ENCODE results near the gene ATAD3C. TPM values are rescaled to one million over a fixed set of nuclear protein-coding genes. Genes with fewer than 3 reads are reported as not detected.
"Not testable (repeated sequence)": the region's sequence is repeated elsewhere in the genome, so short reads cannot be mapped to it uniquely, and the experiment has no call there.

Gene ATAD3C
- total RNA-seq, 1 experiment from 2014 or later = not detected

DNA sequence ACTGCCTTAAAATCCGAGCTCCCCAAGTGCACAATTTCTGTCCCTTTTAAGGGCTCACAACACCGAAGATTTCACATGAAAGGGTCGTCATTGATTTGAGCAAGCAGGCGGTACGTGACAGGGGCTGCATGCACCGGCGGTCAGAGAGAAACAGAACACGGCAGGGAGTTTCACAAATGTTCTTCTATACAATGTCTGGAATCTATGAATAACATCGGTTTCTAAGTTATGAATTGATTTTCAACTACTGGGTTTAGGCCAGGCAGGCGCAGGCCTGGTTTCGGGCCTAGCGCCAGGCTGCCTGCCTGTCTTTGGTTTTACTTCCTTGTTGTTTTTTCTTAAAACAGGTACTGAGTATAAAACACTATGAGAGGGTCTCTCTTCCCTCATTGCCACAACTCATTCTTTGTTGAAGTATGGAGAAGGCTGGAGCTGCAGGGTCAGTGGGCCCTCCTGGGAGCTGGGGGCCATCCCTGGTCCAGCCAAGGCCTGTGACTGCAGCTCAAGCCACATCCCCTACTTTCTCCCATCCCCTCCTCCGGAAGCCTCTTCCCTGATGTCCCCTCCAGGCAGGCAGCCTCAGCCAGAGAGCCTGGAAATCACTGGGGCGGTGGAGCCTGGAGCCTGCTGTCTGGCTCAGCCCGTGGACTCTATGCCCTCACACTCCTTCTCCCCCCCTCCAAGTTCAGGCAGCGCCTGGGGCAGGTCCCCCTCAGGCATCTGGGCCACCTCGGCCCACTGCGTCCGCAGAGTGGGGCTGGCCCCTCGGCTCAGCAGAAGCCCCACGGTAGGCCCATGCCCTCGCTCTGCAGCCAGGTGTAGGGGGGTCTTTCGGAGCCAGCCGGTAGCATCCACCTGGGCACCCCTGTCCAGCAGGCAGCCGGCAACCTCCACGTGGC is 30.8 kb upstream of the ATAD3C start:
- DNase-seq (ENCODE audit: low spot score) = no peak

DNA sequence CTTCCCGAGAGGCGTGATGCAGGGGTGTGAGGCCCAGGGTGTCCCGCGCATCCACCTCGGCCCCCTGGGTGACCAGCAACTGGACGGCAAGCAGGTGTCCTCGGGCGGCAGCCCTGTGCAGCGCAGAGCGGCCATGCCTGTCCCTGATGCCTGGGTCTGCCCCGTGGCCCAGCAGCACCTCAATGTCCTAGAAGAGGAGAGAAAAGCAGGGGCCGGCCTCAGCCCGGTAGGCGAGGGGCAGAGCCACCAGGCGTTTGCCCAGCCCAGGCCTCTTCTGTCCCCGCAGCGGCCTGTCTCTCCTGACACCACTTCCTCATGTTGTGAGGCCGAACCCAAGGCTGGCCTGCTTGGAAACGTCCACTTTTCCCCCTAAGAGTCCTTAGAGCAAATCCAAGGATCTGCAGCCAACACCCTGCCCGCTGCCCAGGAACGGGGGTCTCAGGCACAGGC is 30.1 kb upstream of the ATAD3C start:
- DNase-seq (ENCODE audit: low spot score) = no peak

DNA sequence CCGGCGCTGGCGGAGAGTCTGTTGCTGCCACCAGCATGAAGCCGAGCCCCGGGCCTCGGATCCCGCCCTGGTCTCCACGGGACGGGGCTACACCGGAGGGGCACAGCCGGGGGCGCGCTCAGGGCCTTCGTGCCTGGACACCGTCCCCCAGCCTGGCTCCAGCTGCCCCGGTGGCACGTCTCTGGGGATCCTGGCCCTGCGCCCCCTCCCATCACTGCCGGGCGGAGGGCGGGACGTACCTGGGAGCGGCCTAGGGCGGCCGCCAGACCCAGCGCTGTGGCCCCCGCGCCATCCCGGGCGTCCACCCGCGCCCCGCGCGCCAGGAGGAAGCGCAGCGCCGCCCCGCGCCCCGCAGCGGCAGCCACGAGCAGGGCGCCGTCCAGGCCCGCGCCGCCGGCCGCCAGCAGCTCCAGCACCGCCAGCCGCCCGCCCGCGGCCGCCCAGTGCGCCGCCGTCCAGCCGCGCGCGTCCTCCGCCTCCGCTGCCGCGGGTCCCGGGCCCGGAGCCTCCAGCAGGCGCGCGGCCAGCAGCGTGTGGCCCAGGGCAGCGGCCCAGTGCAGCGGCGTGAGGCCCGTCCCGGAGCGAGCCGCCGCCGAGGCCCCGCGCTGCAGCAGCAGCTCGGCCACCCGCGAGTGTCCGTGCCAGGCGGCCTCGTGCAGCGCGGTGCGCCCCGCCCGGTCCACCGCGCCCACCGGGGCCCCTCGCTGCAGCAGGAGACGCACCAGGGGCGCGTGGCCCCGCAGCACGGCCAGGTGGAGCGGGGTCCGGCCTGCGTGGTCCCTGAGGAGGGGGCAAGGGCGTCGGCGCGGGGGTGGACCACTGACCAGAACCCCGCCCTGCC is 29.5 kb upstream of the ATAD3C start:
- no peak for DNase-seq (ENCODE audit: low spot score)

DNA sequence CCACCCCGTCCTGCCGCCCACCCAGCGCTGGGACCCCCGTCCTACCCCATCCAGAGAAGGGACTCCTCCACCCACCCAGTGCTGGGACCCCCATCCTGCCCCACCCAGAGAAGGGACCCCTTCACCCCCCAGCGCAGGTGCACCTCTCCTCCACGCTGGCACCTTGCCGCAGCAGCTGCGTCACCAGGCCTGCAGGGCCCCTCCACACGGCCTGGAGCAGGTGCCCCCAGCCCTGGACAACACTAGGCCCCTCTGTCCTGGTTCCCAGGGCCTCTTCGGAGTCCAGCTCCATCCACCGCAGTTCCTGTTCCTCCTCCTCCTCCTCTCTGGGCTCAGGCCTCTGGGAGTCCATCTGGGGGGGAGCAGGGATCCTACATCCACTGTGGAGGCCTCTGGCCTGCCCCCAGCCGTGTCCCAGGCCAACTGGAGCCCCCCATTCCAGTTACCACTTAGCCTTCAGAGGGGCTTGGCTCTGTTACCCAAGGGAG is 28.8 kb upstream of the ATAD3C start:
- no peak for DNase-seq (ENCODE audit: low spot score)

DNA sequence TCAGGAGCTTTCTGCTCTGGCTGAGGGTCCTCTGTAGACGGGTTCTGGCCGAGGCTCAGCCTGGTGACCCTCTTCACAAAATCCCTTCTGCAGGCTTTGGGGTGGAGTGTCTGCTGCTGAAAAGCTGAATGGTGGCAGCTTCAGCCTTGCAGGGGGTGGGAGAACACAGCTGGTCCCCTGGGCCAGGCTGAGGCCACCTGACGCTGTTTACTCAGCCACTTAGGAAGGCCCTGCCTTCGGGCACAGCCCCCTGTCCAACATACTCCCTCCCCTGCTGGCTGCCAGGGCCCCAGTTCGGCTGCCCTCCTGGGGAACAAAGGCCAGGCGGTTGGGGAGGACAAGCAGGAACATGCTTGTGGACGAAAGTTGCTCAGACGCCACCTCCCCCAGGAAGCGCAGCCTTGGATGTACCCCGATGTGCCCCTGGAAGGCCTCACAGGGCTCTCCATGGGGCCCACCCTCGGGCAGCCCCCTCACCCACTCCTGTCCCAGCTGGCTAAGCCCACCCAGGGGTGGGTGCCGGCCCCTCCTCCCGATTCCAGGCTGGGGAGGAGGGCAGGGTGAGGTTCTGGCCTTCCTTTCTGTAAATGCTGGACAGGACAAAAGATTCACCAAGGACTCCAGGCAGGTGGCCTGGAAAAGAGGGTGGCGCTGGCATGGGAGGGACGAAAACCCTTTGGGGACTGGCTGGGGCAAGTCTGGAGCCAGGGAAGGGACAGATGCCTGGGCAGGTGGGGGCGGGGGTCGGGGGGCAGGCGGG is 28.2 kb upstream of the ATAD3C start, which contains the start of gene ANKRD65:
ANKRD65 (minus strand) TSS at position 130 of the 760 bp plus-strand sequence. CDS start 271 bp downstream, outside the sequence.
- DNase-seq (ENCODE audit: low spot score) = no peak

DNA sequence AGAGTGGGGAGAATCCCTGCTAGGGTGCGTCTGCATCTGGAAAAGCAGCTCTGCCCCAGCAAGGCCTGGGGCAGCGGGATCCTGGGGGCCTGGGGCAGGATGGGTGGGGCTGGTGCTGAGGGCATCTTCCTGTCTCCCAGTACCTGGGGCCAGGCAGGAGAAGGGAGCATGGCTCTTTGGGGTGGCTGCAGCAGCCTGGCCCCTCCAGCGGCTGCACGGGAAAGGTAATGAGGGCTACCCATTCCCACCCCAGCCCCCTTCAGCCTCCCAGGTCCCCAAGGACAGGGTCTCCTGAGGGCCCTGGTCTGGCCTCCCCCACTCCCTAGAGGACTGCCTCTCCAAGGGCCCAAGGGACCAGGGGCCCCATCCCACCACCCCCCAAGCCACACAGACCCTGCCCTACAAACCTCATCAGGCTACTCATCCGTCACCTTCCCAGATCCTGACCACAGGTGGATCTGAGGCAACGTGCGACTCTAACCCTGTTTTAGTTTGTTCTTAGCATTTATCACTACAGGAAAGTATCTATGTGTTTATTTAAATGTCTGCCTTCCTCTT is 27.5 kb upstream of the ATAD3C start:
- DNase-seq (ENCODE audit: low spot score) = no peak

DNA sequence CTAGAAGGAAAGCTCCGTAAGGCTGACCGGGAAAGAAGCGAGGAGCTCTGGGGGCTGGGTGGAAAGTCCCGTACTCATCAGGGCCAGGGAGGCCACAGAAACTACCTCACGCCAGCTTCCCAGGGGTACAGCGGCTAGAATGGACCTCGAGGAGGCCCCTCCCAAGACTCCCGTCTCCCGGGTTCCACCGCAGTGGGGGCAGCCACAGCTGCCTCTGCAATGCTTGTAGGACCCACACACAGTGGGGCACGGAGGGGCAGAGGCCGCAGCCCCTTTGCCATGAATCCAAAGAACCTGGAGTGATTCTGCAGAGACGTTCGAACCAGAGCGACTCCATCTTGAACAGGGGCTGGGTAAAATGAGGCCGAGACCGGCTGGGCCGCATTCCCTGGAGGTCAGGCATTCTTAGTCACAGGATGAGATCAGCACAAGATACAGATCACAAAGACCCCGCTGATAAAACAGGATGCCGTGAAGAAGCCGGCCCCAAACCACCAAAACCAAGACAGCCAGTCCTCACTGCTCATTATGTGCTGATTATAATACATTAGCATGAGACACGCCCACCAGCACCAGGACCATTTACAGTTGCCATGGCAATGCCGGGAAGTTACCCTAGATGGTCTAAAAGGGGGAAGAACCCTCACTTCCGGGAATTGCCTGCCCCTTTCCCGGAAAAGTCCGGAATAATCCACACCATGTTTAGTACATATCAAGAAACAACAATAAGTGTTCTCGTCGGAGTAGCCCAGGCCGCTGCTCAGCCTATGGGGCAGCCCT is 26.8 kb upstream of the ATAD3C start:
- DNase-seq (ENCODE audit: low spot score) = no peak

DNA sequence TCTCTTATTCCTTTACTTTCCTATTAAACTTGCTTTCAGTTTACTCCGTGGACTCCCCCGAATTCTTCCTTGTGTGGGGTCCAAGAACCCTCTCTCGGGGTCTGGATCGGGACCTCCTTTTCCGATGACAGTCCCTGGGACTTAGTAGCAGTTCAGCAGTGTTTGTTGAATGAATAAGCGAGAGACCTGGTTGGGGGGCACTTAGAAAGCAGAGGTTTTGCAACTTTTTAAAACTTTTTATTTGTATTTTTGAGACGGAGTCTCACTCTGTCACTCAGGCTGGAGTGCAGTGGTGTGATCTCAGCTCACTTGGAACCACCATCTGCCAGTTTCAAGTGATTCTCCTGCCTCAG is 26.3 kb upstream of the ATAD3C start:
- no peak for DNase-seq (ENCODE audit: low spot score)

DNA sequence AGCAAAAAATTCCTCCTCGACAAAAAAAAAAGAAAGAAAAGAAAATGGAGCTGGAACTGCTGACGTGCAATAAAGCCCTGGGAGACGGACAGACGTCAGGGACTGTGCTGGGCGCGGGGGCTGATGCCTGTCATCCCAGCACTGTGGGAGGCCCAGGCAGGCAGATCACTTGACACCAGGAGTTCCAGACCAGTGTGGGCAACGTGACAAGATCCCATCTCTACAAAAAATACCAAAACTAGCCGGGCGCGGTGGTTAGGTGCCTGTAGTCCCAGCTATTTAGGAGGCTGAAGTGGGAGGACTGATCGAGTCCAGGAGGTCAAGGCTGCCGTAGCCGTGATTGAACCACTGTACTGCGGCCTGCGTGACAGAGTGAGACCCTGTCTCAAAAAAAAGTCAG is 24.8 kb upstream of the ATAD3C start:
- DNase-seq (ENCODE audit: low spot score) = no peak

DNA sequence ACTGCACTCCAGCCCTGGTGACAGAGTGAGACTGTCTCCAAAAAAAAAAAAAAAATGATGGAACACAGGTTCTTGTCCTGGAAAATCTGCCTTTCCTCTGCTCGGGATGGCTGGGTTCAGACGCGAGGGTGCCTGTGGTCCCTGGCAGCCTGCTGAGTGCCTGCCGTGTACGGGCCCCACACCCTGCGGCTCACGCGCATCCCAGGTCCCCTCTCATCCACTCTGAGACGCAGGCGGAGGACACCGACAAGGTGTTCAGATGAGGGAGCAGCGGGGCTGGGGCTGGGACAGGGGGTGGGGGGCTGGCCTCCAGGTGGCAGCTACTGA is 24.1 kb upstream of the ATAD3C start:
- no peak for DNase-seq (ENCODE audit: low spot score)

DNA sequence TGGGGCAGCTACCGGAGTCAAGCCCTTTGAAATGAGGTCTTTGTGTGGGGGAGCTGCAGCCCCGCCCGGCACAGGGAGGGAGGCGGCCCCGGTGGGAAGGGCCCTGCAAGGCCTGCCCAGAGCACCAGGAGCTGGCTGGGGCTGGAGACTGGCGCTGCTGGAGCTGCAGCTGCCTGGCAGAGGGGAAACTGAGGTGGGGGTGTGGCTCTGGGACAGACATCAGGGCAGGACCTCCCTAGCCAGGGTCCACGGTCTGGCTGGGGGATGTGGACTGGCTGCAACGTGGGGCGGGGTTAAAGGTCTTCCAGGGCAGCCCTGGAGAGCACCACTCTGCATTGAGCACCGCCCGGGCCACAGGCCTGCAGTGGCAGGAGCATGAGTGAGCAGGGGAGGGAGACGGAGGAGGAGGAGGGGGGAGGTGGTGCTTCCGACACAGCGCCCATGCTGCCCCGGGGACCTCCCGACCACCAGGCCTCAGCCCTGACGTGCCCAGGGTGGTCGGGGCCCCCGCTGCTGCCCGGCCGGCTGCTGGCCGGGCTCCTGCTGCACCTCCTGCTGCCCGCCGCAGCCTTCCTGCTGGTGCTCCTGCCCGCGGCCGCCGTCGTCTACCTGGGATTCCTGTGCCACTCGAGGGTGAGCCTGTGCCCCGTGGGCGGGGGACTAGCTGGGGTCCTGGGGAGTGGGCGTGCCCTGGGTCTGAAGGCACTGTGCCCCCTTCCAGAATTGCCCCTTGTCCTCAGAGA is 23.6 kb upstream of the ATAD3C start:
- DNase-seq (ENCODE audit: low spot score) = no peak

DNA sequence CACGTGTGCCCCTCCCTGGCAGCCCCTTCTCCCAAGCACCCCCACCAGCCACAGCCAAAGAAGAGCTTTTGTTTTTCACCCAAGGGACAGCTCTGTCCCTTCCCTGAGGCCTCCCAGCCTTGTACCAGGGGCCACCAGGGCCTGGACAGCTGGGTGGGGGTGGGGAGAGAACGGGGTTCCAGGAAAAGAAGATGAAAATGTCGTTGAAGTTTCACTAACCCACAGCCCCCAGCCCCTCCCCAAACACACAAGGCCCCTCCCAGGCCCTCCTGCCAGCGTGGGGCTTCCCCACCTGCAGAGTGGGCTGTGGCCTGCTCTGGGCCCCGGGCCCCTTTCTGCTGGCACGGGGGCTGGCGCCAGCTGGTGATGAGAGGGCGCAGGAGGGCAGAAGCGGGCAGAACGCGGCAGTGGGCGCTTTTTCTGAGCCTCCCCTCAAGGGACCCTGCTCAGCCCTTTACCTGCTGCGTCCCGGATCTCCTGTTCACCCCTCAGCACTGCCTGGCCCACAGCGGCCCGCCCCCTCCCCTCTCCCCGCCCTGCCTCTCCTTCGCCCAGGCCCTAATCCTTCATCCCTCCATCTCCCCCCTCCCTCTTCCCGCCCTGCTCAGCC is 22.9 kb upstream of the ATAD3C start:
- DNase-seq (ENCODE audit: low spot score) = no peak

DNA sequence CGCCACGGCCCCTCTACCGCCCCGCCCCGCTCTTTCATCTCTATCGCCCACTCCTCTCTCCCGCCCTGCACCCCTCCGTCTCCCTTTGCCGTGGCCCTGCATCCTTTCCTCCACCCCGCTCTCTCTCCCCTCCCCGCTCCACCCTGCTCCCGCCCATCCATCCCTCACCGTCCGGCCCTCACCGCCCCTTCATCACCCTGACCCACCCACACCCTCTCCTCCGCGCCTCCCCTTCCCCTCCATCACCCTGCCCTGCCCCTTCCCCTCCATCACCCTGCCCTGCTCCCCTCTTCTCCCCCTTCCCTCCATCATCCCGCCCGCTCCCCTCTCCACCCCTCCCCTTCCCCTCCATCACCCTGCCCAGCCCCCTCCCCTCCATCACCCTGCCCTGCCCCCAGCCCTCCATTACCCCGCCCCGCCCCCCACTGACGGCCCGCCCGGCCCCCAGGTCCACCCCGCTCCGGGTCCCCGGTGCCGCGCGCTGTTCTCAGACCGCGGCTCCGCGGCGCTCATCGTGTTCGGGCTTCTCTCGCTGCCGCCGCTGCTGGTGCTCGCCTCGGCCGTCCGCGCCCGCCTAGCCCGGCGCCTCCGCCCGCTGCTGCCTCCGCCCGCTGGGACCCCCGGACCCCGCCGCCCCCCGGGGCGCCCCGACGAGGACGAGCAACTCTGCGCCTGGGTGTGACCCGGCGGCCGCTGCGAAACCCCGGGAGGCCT is 22.2 kb upstream of the ATAD3C start:
- no peak for DNase-seq (ENCODE audit: low spot score)

DNA sequence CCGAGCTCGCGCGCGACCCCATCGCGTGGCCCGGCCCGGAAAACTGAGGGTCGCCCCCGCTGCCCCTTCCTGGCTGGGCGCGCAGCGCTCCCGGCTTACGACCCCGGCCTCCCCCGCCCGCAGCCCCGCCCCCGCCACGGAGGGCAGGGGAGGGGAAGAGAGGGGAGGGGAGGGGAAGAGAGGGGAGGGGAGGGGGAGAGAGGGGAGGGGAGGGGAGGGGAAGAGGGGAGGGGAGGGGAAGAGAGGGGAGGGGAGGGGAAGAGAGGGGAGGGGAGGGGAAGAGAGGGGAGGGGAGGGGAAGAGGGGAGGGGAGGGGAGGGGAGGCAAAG is 21.7 kb upstream of the ATAD3C start:
- no peak for DNase-seq (ENCODE audit: low spot score)

DNA sequence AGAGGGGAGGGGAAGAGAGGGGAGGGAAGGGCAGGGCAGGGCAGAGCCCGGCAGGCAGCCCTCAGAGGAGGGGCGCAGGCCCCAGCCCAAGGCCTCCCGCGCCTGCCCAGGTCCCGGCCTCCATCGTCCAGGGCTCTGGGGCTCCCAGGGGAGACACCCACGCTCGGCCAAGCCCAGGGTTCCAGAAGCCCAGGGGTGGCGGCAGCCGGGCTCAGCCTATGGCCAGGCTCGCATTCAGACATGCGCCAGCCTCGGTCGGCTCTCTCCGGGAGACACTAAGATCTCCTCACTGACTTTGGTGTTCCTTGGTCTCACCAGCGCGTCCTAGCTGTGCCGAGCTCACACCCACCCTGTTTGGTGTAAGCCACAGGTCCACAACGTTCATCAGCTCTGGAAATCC is 21.3 kb upstream of the ATAD3C start:
- DNase-seq (ENCODE audit: low spot score) = no peak

DNA sequence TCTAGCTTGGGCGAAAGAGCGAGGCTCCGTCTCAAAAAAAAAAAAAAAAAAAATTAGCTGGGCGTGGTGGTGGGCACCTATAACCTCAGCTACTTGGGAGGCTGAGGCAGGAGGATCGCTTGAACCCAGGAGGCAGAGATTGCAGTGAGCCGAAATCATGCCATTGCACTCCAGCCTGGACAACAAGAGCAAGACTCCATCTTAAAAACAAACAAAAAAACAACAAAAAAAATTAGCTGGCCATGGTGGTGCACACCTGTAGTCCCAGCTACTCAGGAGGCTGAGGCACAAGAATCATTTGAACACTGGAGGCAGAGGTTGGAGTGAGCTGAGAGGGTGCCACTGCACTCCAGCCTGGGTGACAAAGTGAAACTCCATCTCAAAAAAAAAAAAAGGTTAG is 20.5 kb upstream of the ATAD3C start:
- not testable (repeated sequence) for DNase-seq (ENCODE audit: low spot score)

DNA sequence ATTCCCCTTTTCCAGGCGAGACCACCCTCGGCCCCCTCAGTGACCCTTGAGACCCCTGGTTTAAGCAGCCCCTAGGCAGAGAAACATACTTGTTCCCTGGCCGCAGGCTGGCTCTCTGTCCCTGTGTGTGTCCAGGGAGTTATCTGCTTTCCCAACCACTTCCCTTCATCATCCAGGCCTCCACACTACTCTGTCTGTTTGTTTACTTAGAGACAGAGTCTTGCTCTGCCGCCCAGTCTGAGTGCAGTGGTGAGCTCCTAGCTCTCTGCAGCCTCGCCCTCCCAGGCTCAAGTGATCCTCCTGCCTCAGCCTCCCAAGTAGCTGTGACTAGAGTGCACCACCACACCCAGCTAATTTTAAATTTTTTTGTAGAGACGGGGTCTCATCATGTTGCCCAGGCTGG is 19.8 kb upstream of the ATAD3C start:
- no peak for DNase-seq (ENCODE audit: low spot score)

DNA sequence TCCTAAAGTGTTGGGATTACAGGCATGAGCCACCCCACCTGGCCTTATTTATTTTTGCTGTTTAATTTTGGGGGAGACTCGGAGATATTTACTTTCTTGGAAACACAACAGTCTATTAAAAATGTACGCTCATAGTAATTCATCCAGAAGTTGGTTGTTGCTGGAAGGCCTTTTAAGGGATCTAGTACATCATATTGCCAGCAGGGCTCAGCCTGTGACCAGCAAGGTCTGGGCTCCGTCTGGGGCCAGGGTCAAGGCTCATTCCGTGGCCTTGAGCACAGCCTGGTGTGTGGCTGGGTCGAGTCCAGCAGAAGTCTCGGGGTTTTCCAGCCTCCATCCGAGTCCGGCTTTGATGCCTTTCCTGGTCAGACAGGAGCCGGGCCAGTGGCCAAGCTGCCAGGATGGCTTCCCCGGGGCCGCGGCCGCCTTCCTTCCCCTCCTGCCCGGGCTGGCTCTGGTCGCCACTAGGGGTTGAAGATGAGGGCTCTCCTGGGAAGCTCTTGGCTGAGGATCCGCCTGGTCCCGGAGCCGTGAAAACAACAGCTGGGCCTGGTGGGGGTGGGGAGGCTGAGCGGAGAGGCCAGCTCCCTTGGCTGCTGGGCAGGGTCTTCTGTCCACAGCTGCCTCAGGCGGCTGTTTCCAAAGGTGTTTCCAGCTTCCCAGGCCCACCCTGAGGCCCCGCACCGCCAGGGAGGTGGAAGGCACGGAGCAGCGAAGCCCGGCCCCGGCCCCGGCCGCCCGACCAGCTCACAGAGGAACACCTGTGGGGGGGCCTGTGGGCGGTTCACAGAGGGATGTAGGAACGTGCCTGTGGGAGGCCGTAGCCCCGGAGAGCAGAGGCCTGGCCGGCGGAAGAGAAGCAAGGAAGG is 19.1 kb upstream of the ATAD3C start:
- DNase-seq (ENCODE audit: low spot score) = no peak

All from H4 (cell line).